ENCODE data around the gene VPS16. TPM values are rescaled to one million over a fixed set of nuclear protein-coding genes. Genes with fewer than 3 reads are reported as not detected.

VPS16 gene
- total RNA-seq, 1 donor from 2014 or later = 32.7 TPM

DNA sequence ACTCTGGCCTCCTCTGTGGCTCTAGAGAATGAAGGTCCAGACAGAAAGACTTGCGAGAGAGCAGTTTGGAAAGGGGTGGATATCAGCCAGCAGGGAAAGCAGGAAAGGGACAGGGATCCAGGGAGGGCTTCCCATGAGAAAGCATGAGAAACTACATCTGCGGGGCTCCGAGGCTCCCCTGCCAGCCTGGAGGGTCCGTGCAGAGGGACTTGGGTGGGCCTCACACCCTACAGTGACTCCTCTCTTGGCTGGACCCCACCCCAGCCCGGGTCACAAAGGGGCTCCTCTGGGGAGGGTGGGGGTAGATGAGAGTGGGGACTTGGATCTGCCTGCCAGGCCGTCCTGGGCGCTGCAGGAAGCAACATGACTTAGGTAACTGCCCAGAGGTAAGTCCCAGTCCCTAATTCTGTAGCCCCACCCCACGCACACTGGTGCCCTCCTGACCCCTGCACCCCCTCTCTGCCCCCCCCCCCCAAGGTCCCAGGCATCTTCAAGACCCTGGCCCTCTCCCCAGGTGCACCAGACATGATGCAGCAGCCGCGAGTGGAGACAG, 24.4 kb upstream of the VPS16 start, which contains the start of gene TMEM239:
Gene TMEM239, plus strand, starts transcription at position 335 of the 553 bp plus-strand sequence. Its CDS starts 191 bp downstream, at position 526.
- Mint-ChIP-seq H3K27ac (ENCODE audit: unreplicated experiment) (peak within 1 kb of the TSS; percentile 77), H3K27me3 (ENCODE audit: low read depth) (no peaks in the 10 kb centered on the region), H3K4me1 (ENCODE audit: low read depth) (peaks cover 35% of the 10 kb centered on the region), H3K4me3 (ENCODE audit: unreplicated experiment) (no peak within 1 kb of the TSS), H3K9me3 (ENCODE audit: low read depth) (peaks cover 15% of the 10 kb centered on the region), H3K36me3 (ENCODE audit: low read depth) (peaks cover 9% of the 10 kb centered on the region)
- DNase-seq (ENCODE audit: low spot score) = no peak
- TF ChIP-seq, protein P1, sequence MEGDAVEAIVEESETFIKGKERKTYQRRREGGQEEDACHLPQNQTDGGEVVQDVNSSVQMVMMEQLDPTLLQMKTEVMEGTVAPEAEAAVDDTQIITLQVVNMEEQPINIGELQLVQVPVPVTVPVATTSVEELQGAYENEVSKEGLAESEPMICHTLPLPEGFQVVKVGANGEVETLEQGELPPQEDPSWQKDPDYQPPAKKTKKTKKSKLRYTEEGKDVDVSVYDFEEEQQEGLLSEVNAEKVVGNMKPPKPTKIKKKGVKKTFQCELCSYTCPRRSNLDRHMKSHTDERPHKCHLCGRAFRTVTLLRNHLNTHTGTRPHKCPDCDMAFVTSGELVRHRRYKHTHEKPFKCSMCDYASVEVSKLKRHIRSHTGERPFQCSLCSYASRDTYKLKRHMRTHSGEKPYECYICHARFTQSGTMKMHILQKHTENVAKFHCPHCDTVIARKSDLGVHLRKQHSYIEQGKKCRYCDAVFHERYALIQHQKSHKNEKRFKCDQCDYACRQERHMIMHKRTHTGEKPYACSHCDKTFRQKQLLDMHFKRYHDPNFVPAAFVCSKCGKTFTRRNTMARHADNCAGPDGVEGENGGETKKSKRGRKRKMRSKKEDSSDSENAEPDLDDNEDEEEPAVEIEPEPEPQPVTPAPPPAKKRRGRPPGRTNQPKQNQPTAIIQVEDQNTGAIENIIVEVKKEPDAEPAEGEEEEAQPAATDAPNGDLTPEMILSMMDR (IDR thresholded peaks at IDR 0.05) = no peak

DNA sequence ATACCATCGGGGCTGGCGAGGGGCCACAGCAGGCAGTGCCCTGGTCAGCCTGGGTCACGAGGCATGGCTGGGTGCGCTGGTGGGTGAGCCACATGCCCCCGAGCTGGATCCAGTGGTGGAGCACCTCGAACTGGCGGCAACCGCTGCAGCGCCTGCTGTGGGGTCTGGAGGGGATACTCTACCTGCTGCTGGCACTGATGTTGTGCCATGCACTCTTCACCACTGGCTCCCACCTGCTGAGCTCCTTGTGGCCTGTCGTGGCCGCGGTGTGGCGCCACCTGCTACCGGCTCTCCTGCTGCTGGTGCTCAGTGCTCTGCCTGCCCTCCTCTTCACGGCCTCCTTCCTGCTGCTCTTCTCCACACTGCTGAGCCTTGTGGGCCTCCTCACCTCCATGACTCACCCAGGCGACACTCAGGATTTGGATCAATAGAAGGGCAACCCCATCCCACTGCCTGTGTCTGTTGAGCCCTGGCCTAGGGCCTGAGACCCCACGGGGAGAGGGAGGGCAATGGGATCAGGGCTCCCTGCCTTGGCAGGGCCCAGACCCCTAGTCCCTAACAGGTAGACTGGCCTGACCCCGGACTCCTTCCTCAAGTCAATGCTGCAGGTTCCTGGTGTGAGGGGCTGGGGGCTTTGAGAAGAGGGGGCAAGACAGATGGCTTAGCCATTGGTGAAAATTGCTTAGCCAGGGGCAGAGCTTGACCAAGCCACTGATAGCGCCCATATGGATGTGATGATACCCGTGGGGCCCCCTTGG, 23.8 kb upstream of the VPS16 start:
- H3K4me1 Mint-ChIP-seq (ENCODE audit: low read depth) = peaks cover 38% of the 10 kb centered on the region
- H3K27me3 Mint-ChIP-seq (ENCODE audit: low read depth) = no peaks in the 10 kb centered on the region
- TF ChIP-seq, protein P1 (IDR thresholded peaks at IDR 0.05) = no peak
- H3K4me3 Mint-ChIP-seq (ENCODE audit: unreplicated experiment) = no peak overlapping the region
- peaks cover 13% of the 10 kb centered on the region for H3K9me3 Mint-ChIP-seq (ENCODE audit: low read depth)
- H3K27ac Mint-ChIP-seq (ENCODE audit: unreplicated experiment) = no peak overlapping the region
- DNase-seq (ENCODE audit: low spot score) = no peak
- peaks cover 9% of the 10 kb centered on the region for H3K36me3 Mint-ChIP-seq (ENCODE audit: low read depth)

DNA sequence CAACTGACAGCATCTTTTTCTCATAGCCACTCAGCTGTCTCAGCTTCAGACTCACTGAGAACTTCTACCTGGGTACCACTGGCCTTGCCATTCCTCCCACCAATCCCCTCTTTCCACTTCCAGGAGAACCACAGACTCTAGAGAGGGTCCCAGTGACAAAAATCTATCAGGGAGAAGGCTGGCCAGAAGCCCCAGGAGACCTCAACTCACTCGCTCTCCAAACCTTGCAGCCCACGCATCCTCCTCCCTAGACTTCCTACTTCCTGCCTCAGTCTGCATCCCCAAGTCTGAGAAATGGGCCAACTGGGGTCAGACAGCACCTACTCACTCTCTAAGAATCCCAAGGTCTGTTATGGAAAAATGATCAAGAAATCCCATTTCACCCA, 23.2 kb upstream of the VPS16 start:
- Mint-ChIP-seq H3K4me1 (ENCODE audit: low read depth) (peaks cover 38% of the 10 kb centered on the region), H3K9me3 (ENCODE audit: low read depth) (peaks cover 8% of the 10 kb centered on the region), H3K4me3 (ENCODE audit: unreplicated experiment) (no peak overlapping the region), H3K36me3 (ENCODE audit: low read depth) (peaks cover 4% of the 10 kb centered on the region), H3K27me3 (ENCODE audit: low read depth) (no peaks in the 10 kb centered on the region), H3K27ac (ENCODE audit: unreplicated experiment) (no peak overlapping the region)
- DNase-seq (ENCODE audit: low spot score) = no peak
- TF ChIP-seq, protein P1 (IDR thresholded peaks at IDR 0.05) = no peak

DNA sequence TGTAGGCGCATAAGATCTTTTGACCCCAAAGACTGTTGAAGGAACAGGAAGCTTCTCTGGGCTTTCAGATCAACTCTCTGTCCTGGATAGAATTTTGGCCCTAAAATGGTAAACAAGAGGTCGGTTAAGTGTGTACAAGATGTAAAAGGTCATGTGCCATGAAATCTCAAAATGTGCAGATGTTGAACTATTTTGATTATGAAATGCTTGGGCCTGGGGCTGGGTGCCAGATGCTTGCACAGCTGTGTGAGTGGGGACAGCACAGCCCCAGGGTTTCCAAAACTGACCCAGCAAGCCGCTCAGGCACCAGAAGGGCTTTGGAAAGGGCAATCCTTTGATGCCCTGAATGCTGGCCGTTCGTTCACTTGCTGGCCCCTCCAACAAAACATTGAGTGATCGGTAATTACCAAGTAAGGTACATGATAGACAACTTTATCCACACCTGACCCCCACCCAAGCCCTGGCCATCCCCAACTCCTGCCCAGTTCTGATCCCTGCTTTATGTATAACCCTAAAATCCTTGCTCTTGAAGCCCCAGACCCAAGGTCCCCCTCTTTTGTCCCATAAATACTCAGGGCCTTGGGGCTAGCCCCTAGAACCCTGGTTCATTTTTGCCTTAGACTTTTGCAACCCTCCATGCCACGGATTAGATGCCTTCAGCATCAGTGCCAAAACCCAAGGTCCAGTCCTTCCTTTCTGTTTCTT, 22.5 kb upstream of the VPS16 start:
- TF ChIP-seq, protein P1 (IDR thresholded peaks at IDR 0.05) = no peak
- DNase-seq (ENCODE audit: low spot score) = no peak
- H3K36me3 Mint-ChIP-seq (ENCODE audit: low read depth) = peaks cover 2% of the 10 kb centered on the region
- no peak overlapping the region for H3K27ac Mint-ChIP-seq (ENCODE audit: unreplicated experiment)
- H3K9me3 Mint-ChIP-seq (ENCODE audit: low read depth) = peaks cover 4% of the 10 kb centered on the region
- H3K4me3 Mint-ChIP-seq (ENCODE audit: unreplicated experiment) = no peak overlapping the region
- H3K4me1 Mint-ChIP-seq (ENCODE audit: low read depth) = peaks cover 38% of the 10 kb centered on the region
- no peaks in the 10 kb centered on the region for H3K27me3 Mint-ChIP-seq (ENCODE audit: low read depth)
